NCI-H460 (cell line): ENCODE results near the gene CAB39. TPM values are rescaled to one million over a fixed set of nuclear protein-coding genes. Genes with fewer than 3 reads are reported as not detected.

Experiments used
- DNase-seq: peaks from one replicate; pipeline ENCODE4 v3.0.0-alpha.2; 2016; ENCODE audit warnings: low read depth; ENCODE audit errors: extremely low read depth
- total RNA-seq: library from RNA; depleted of rRNA; stranded (reverse); fragments of >200 nt; shearing (Covaris generic); gene quantifications from 2 replicates; pipeline ENCODE4 v1.2.3, GENCODE V29; 2014

CAB39 gene
- total RNA-seq, 1 experiment from 2014 or later = 49.7 TPM

DNA sequence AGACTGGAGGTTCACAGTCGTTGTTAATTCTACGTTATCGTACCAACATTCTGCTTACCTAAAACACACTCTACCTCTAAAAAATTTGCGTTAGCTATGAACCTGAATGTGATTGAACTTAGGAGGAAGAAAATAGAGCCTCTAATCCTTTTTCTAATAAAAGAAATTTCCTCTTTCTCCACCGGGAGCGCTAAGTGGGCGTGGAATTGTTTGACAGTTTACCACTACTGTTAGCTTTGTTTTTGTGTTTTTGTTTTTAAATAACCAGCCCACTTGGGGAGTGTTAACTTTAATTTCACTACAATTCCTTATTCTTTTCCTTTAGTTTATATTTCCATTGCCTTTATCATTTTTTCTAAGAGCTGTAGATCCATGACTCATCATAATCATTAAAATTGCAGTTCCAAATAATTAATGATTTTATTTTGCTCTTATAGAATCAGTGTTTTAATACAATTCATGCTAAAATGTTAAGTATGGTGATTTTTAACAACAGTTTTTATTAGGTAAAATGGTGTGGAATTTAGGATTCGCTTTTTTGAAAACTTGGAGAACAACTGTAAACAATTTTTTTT lies 97.1 kb downstream of the CAB39 start:
- DNase-seq = no peak

DNA sequence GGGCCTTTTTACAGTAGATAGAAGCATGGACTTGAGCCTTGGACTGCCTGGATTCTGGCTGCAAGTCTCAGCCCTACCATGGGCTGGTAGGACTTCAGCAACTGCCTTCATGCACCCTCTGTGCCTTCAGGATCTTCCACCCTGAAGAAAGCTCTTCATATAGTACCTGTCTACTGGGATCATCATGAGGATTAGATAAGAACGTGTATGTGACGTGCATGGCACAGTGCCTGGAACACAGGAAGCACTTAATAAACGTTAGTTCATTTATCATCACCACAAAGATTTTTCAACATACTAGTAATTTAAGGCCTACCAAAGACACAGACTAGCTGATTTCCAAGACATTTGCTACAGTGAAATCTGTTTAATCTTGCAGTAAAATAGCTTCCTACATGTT lies 98.9 kb downstream of the CAB39 start:
- no peak for DNase-seq

DNA sequence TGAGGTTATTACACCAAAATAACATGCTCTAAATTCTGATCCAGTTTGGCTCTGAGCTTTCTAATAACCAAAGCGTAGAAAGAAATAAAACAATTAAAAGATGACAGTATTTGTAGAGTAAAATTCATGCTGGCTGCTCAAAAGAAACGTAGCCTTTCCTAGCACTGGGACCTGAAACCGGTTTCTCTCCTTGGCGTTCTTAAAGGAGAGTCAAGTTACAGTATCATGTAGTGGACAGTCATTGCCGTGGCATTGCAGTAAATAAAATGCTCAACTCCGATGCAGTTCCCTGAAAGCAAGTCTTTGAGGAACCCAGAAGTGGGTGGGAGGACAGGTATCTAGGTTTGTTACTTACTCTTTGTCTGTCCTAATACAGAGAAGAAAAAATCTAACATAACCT lies 99.4 kb downstream of the CAB39 start:
- no peak for DNase-seq

DNA sequence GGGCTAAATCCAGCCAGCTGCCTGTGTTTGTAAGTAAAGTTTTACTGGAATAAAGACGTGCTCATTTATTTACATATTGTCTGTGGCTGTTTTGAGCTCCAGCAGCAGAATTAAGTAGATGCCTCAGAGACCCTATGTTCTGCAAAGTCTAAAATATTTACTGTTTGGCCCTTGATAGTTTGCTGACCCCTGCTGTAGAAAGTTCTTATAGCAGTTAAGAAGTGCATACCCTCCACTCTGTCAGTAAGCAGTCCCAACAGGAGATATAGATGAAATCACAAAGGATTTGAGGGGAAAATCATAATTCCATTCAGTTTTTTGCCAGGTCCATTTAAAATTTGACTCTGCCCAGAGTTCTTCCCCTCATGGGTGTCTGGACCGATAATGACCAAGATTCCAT lies 102.0 kb downstream of the CAB39 start:
- no peak for DNase-seq

DNA sequence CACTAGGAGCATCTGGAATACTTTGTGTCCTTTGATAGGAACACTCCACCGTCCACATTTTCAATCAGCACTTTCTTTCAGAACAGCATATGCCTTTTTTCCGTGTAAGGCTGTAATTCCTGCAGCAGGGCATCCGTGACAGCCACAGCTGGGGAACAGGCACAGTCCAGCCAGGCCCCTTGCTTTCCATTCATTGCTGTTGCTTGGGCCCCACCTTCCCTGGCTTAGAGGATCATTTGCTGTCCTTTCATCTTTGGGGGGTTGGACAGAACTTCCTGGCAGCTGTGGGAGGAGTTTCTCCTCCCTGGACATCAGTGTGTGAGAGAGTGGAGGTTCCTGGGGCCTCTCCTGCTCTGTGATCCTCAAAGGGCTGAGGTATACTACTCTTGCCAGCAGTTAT lies 102.4 kb downstream of the CAB39 start:
- DNase-seq = no peak

DNA sequence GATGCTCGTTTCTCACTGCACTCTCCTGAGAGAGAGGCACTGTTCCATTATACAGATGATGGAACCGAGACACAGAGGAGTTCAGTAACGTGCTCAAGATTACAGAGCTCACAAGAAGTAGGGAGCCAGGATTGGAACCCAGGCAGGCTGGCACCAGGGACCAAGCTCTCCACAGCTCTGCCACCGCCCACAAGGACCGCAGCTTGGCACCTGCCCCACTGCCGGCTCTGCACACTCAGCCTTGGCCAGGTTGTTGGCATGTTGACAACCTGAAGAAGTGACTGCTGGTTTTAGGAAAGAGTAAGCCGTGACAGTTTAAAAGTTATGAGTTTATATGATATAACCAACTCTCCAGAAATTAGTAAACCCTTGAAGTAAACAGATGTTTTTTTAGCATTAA lies 104.1 kb downstream of the CAB39 start:
- no peak for DNase-seq

DNA sequence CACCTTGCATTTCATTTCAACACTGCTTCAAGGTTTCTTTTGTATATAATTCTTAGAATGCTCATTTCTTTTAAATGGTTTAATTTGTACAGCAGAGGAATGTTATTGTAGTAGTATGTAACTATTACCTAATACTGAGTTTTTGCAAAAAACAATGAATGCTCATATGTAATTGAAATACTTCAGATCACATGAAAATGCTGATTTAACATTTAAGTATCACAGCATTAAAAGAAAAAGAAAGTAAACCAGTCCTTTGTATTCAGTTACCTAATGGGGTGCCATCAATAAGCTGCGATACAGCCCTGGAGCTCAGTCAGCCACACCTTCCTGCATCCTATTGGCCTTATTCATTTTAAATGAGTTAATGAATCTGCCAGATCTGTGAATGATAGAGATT lies 106.8 kb downstream of the CAB39 start:
- DNase-seq = no peak

DNA sequence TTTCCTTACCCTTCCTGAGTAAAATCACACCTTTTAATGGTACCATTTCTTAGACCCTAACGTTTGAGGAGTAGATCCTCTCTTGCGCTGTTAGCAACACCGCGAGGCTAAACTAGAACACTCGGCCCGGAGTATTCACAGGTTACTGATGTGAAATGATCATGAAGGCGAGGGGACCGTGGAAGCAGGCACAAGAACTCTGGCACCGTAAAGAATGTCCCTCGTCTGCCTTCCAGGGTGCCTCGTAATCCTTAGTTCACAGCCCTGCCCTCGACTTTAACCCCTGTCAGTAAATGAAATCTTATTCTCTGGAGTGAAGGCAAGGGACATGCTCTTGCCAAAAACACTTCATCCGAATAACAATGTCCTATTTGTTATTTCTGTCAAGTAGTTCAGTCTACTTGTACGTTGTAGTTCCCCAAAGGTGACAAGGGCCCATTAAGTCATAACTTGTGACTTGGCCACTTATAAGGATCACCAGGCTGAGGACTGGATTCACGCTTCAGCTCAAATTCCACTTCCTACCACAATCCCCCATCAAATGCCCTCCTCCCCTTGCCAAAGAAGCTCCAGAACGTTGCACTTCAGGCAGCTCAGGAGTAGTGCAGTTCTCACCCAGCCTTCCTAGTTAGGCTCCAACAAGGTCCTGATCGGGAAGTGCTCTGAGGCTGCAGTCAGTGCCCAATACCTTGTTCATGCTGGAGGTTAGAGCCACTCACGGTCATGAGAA lies 108.8 kb downstream of the CAB39 start:
- DNase-seq = no peak

DNA sequence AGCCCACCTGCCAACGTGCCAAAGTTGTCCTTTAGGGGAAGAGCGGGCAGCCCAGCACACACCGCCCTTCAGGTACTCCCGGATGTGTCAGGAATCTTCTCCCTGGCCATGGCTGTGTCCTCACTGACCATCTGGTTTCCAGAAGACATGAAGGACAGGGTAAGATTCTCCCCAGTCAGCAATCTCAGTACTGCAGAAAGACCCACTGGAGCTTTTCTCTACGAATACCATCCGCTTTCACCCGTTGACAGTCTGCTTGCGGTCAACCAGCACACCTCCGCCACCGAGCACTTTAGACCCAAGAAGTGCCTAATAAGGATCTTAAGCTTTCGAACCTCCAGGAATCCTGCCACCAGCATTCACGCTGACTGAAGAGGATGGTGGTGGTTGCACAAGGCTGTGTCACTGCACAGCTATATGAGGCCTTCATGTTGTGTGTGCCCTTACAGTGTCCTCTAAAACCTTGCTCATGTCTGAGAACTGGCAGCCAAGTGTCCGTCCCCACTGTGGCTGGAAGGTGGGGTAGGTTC lies 109.4 kb downstream of the CAB39 start:
- DNase-seq = no peak

DNA sequence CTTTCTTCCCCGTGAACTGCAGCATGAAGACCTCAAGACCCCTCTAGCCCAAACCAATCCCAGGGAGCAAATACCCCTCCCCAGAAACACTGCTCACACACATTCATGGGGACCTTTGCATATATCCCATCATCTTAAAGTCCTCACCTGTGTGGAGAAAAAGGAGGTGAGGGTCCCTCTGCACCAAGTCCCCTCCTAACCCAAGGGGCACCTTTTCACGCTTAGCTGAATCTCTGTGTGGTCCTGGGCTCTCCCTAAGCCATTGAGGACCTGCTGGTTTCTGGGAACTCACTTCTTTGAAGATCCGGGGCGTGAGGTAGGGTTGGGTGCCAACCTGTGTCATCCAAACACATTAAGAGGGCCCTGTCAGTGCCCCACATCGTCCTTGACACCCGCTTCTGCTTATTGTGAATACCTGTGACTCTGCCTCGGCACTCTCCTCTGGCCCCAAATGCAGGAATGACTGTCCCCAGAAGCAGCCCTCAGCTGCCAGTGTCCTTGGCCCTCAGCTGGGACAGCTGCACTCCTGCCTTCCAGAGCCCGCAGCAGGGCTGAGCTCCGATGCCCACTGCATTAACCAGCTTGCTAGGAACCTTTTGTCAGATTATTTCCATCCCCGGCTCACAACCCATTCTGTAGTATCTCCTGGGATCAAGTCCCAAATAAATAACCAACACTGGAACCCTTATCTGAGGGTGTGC lies 110.8 kb downstream of the CAB39 start:
- no peak for DNase-seq

DNA sequence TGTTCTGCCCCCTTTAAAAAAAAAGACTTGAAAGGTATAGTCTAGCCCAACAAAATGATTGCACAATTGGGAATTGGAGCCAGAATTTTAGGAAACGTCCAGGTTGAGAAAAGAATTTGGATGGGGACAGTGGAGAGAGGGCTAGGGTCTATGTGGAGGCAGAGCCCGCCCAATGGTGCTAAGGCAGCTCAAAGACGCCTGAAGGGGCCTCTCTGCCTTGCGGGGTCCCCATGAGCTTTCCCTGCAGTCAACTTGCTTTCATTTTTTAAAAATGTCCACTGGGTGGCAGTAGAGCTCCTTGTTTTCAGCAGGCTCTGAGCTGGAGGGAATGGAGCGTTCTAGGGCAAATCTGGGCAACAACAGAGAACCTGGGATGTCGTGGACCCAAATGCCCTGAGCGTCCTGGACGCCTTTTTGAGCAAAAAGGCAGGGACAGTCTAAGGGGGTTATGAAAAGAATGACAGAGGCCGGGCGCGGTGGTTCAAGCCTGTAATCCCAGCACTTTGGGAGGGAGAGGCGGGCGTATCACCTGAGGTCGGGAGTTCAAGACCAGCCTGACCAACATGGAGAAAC lies 111.8 kb downstream of the CAB39 start:
- DNase-seq = peak; percentile 85

DNA sequence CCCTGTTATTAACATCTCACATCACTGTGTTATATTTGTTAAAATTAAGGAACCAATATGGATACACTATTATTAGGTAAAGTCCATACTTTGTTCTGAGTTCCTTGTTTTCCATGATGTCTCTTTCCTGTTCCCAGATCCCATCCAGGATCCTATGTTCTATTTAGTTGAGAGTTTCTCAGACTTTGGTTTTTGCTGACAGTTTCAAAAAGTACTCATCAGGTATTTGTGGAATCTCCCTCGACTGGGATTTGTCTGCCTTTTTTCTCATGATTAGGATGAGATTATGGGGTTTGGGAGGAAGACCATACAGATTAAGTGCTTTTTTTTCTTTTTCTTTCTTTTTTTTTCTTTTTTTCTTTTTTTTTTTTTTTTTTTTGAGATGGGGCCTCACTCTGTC lies 112.7 kb downstream of the CAB39 start:
- DNase-seq = no peak

DNA sequence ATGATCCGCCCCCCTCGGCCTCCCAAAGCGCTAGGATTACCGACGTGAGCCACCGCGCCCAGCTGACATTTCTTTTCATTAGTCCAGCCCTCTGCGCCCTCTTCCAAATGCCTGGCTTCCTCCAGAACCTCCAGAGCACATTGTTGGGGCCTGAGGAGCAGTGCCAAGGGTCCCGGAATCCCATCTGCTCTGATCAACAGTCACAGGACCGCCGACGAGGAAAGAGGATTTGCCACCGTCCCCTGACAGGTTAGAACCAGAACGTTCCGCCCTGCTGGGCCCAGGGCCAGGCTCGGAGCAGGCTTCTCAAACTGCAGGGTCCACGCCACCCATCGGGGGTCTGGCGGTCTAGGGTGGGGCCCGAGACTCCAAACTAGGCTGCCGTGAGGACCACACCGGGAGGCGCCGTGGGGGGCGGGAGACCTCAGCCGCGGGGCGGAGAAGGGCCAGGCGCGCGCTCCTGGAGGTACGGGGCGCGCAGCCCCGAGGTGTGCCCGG lies 115.2 kb downstream of the CAB39 start:
- DNase-seq = no peak

DNA sequence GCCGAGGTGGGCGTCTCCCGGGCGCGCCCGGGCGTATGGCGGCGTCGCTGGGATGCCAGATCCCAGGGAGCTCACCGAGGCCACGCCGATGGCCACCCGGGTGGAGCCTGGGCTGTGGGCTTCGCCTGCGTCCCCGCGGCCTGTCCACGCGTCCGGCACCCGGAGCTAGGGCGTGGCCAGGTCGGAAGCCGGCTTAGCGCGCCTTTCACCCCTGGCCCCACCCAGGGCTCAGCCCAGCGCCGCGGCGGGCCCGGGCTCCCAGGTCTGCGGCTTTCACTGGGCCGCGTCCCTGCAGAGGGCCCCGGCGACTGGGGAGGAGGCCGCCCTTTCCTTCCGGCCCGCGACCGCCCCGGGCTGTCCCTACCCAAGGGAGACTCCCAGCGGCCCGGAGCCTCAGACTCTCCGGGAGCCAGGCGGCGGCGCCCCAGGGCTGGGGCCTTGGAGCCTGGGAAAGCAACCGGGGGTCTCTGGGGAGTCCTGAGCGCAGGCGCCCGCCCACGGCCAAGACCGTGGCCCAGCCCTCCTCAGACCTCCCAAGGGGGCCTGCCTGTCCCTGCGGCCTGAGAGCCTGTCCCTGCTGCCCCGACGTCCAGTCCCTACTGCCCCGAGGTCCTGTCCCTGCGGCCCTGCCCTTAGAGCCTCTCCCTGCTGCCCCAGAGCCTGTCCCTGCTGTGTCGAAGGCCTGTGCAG lies 115.8 kb downstream of the CAB39 start:
- no peak for DNase-seq

DNA sequence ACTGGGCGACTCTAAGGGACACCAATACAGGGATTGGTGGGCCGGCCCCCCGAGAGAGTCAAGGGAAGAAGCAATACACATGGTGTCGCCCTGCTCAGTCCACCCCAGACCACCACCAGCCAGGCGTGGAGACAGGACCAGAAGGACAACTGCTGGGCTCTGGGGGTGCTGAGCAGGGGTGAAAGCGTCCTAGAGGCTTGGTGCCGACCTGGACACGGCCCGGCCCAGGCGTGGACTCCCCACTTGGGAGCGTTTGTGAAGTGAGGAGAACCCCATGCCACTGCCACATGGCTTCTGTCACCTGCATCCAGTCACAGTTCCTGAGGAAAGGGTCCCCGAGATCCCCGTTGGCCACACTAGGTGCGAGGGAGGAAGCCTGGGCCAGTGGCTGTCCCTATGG lies 116.7 kb downstream of the CAB39 start:
- DNase-seq = no peak

DNA sequence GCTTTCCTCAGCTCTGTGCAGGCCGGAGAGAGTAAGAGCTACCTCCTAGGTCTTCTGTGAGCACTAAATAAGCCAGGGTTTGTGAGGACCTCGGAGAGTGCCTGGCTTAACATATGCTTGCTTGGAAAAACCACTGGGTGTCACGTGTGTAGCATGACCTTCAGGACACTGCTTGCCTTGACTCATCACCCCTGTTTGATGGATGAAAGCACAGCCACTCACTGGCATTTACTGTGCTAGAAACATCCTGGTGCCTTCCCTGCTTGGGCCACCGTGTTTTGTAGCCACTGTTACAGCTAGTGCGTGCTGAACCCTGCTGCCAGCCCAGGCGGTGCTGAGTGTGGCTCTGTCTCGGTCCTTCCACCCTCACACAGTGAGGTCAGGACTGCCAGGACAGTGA lies 117.3 kb downstream of the CAB39 start:
- no peak for DNase-seq

DNA sequence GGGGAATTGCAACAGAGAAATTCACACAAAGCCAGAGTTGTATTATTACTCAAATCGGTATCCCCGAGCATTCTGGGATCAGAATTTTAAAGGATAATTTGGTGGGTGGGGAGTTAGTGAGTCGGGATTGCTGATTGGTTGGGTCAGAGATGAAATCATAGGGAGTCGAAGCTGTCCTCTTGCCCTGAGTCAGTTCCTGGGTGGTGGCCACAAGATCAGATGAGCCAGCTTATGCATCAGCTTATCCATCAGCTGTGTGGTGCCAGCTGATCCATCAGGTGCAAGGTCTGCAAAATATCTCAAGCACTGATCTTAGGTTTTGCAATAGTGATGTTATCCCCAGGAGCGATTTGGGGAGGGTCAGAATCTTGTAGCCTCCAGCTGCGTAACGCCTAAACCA lies 117.8 kb downstream of the CAB39 start:
- peak; percentile 8 for DNase-seq

DNA sequence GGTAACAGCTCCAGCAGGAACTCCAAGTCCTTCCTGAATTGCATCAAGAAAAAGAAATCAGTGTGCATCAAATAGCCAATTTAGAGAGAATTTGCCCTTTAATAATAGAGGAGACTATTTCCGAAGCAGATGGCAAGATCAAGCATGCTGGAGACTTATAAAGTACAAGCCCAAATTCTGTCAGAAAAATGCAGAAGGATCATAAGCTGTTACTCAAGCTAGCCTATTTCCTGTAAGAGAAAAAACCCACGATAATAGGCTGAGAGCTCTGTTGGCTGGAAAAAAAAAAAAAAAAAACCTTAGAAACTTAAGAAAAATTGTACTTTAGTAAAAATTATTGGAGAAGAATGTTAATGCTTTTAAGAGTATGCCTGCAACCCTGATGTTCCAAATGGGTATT lies 127.7 kb downstream of the CAB39 start:
- DNase-seq = no peak

DNA sequence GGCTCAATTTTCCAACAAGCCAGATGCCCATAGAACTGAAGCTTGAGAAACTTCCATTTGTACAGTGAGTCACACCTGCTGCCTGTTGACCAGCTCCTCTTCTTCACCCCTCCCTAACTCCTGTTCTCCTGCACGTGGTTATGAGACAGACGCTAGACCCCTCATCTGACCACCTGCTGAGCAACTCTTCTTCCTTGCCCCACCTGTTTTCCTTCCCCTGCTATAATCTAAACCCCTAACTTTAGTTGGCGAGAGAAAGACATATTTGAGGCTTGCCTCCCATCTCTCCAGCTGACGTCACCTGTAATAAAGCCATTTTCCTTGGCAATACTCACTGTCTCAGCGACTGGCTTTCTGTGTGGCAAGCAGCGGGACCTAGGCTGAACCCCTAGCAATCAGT lies 129.8 kb downstream of the CAB39 start:
- no peak for DNase-seq

DNA sequence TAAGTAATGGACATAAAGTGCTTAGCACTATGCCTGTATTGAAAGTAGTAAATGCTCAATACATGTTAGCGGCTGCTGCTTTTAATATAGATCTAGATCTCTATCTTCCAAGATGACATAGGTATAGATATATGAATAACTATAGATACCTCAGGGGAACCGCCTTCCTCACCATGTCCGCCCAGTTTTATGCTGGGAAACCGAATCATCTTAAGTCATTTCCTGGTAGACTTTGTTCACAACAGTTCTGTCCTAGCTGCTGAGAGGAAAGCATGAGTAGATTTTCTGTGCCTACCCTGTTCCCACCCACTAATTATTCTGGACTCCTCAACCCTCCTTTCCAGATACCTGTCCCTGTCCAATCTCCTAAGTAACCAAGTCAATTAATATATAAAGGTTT lies 130.5 kb downstream of the CAB39 start:
- DNase-seq = no peak

DNA sequence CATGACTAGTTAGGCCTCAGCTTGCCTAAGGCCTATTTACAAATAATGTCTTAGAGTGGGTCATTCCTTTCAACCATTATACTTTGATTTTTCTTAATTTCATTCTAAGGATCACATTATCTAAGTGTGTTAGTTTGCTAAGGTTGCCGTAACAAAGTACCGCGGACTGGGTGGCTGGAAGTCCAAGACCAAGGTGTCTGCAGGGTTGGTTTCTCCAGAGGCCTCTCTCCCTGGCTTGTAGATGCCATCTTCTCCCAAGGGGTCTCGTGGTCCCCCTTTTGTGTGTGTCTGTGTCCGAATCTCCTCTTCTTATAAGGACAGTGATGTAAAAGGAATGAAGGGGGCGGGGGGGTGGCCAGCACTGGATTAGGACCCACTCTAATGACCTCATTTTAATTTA lies 133.7 kb downstream of the CAB39 start:
- DNase-seq = no peak
